ENCODE data around the gene GPR132. TPM values are rescaled to one million over a fixed set of nuclear protein-coding genes. Genes with fewer than 3 reads are reported as not detected.

GPR132 gene
- total and polyA plus RNA-seq, 10 of the 15 experiments (the other 5 are each of a cell fraction or from before 2014, with no cell fraction given): 1.9 to 49.3 (median 20.4) TPM

- TF ChIP-seq SKIL (IDR thresholded peaks at IDR 0.05; ENCODE audit: low read depth, poor library complexity, severe bottlenecking): no peak
- no peak for TF ChIP-seq BCL11A (IDR thresholded peaks at IDR 0.05; ENCODE audit: low read depth, low read length)
- no peak for TF ChIP-seq CREB1 (IDR thresholded peaks at IDR 0.05; ENCODE audit: low read depth)
- TF ChIP-seq HDAC2 (IDR thresholded peaks at IDR 0.05): no peak
- TF ChIP-seq HDGF (IDR thresholded peaks at IDR 0.05): 0 out of 2 replicates have a peak, but pooled peaks have one; percentile 51
- no peak for TF ChIP-seq CUX1 (IDR thresholded peaks at IDR 0.05; ENCODE audit: insufficient replicate concordance, low read depth, low read length)
- TF ChIP-seq SP1 (IDR thresholded peaks at IDR 0.05; ENCODE audit: low read depth, low read length): peak; percentile 50
- peak; percentile 29; the same call in 1 of the 2 replicates for TF ChIP-seq MXI1 (IDR thresholded peaks at IDR 0.05; ENCODE audit: low read depth, low read length)
- TF ChIP-seq SUPT20H (IDR thresholded peaks at IDR 0.05; ENCODE audit: borderline replicate concordance, control insufficient read depth, low read depth, low read length): no peak
- no peak for TF ChIP-seq CBFB (IDR thresholded peaks at IDR 0.05; ENCODE audit: low read depth)
- no peak for TF ChIP-seq TCF7 (IDR thresholded peaks at IDR 0.05; ENCODE audit: borderline replicate concordance)
- TF ChIP-seq FOXM1 (IDR thresholded peaks at IDR 0.05; ENCODE audit: low read depth, low read length): no peak
- TF ChIP-seq MEF2B (IDR thresholded peaks at IDR 0.05; ENCODE audit: partially characterized antibody, poor library complexity, severe bottlenecking): peak; percentile 68
- TF ChIP-seq SRF (IDR thresholded peaks at IDR 0.05; ENCODE audit: low read depth in 2 of 2, low read length in 2 of 2): no peak
- TF ChIP-seq TBL1XR1 (IDR thresholded peaks at IDR 0.05; ENCODE audit: low read depth, low read length): no peak
- no peak for TF ChIP-seq PML (IDR thresholded peaks at IDR 0.05; ENCODE audit: low read length)
- peak; percentile 67 for TF ChIP-seq POLR2A (IDR thresholded peaks at IDR 0.05; ENCODE audit: low read depth, low read length)
- TF ChIP-seq ZNF274 (IDR thresholded peaks at IDR 0.05; ENCODE audit: insufficient read depth, insufficient read length): no peak
- TF ChIP-seq SMAD5 (IDR thresholded peaks at IDR 0.05; ENCODE audit: low read depth): no peak
- TF ChIP-seq CHD1 (IDR thresholded peaks at IDR 0.05; ENCODE audit: low read depth, low read length): no peak
- TF ChIP-seq BMI1 (IDR thresholded peaks at IDR 0.05; ENCODE audit: borderline replicate concordance): no peak
- no peak for TF ChIP-seq ZBTB4 (CRISPR knock-in tag; IDR thresholded peaks at IDR 0.05)
Observed at GRCh38 chr14:105093431-105094192, 28.4 kb upstream of the GPR132 start (continued).
